CD14-positive monocyte (primary cell): ENCODE measurements around the gene CTR9. TPM values are rescaled to one million over a fixed set of nuclear protein-coding genes. Genes with fewer than 3 reads are reported as not detected.

ENCODE experiments used
- DNase-seq, 3 donors: peaks; one replicate each; pipeline ENCODE4 v3.0.0-alpha.2; 2011 to 2022
- H2AFZ ChIP-seq: 2 replicates; pipeline ENCODE4 v1.6.0; 2012; ENCODE audit warnings: mild to moderate bottlenecking, low read depth, low read length, inconsistent platforms; ENCODE audit not compliant: insufficient read depth, poor library complexity, severe bottlenecking
- H3K27ac ChIP-seq, 2 donors: 1 replicate in 1 of 2; 2 replicates in 1 of 2; pipeline ENCODE4 v1.5.1; 2012 to 2013; ENCODE audit warnings: low read length in 2 of 2, control low read depth in 1 of 2, inconsistent platforms in 1 of 2, low read depth in 1 of 2, mild to moderate bottlenecking in 1 of 2
- H3K27me3 ChIP-seq, 2 donors: one replicate each; pipeline versions ENCODE4 v1.6.0 to v1.6.1; 2011 to 2013; ENCODE audit warnings: low read length in 2 of 2; ENCODE audit not compliant: control insufficient read depth in 2 of 2, insufficient read depth in 2 of 2
- H3K36me3 ChIP-seq, 2 donors: replicated peaks in 1 of 2; 1 replicate in 1 of 2; 2 replicates in 1 of 2; pipeline versions ENCODE4 v1.5.1 to v1.6.1; 2012 to 2013; ENCODE audit warnings: low read length in 2 of 2, control low read depth in 1 of 2, inconsistent platforms in 1 of 2, mild to moderate bottlenecking in 1 of 2; ENCODE audit not compliant: insufficient read depth in 2 of 2, control insufficient read depth in 1 of 2
- H3K4me1 ChIP-seq, 2 donors: 1 replicate in 1 of 2; 2 replicates in 1 of 2; pipeline versions ENCODE4 v1.5.1 to v1.6.1; 2012 to 2013; ENCODE audit warnings: low read length in 2 of 2, control low read depth in 1 of 2, inconsistent platforms in 1 of 2, mild to moderate bottlenecking in 1 of 2, moderate library complexity in 1 of 2; ENCODE audit not compliant: insufficient read depth in 2 of 2, control insufficient read depth in 1 of 2
- H3K4me2 ChIP-seq: replicated peaks from 2 replicates; pipeline ENCODE3; 2012; ENCODE audit warnings: low read length, moderate library complexity, mild to moderate bottlenecking; ENCODE audit not compliant: poor library complexity, severe bottlenecking; ENCODE audit errors: extremely low read depth
- H3K4me3 ChIP-seq, 3 experiments: fragments of 200-600 bp in 1 of 3; sonication (generic) in 1 of 3; replicated peaks in 1 of 3; 1 replicate in 2 of 3; 2 replicates in 1 of 3; pipeline ENCODE4 v1.5.1; 2011 to 2013; ENCODE audit warnings: low read length in 3 of 3, mild to moderate bottlenecking in 3 of 3, control low read depth in 2 of 3, low read depth in 2 of 3, inconsistent platforms in 1 of 3, moderate library complexity in 1 of 3
- H3K79me2 ChIP-seq: 2 replicates; pipeline ENCODE4 v1.6.0; 2012; ENCODE audit warnings: mild to moderate bottlenecking, control low read depth, inconsistent platforms, low read length, moderate library complexity; ENCODE audit not compliant: insufficient read depth
- H3K9ac ChIP-seq: 2 replicates; pipeline ENCODE4 v1.6.0; 2017; ENCODE audit warnings: low read length, mild to moderate bottlenecking; ENCODE audit not compliant: insufficient read depth, poor library complexity, severe bottlenecking
- H3K9me3 ChIP-seq, 2 donors: replicated peaks in 1 of 2; 1 replicate in 1 of 2; 2 replicates in 1 of 2; pipeline versions ENCODE4 v1.5.1 to v1.6.1; 2012 to 2013; ENCODE audit warnings: low read length in 2 of 2, control low read depth in 1 of 2; ENCODE audit not compliant: control insufficient read depth in 1 of 2, insufficient read depth in 1 of 2
- H4K20me1 ChIP-seq: 2 replicates; pipeline ENCODE4 v1.6.0; 2012; ENCODE audit warnings: mild to moderate bottlenecking, low read length, control low read depth, moderate library complexity; ENCODE audit not compliant: insufficient read depth
- H3K27ac Mint-ChIP-seq, 7 donors: one replicate each; pipeline ENCODE4 v1.8.0; 2020; ENCODE audit warnings: mild to moderate bottlenecking in 7 of 7, mixed read lengths in 7 of 7, moderate library complexity in 6 of 7, inconsistent platforms in 2 of 7
- H3K27me3 Mint-ChIP-seq, 3 donors: one replicate each; pipeline ENCODE4 v1.8.0; 2021 to 2022; ENCODE audit warnings: low read depth in 3 of 3, mild to moderate bottlenecking in 3 of 3, mixed read lengths in 3 of 3, moderate library complexity in 3 of 3, inconsistent platforms in 1 of 3
- H3K36me3 Mint-ChIP-seq, 2 donors: one replicate each; pipeline ENCODE4 v1.8.0; 2020; ENCODE audit warnings: mixed read lengths in 2 of 2, inconsistent platforms in 1 of 2, mild to moderate bottlenecking in 1 of 2
- H3K4me1 Mint-ChIP-seq: one replicate; pipeline ENCODE4 v1.8.0; 2020; ENCODE audit warnings: mild to moderate bottlenecking, mixed read lengths
- H3K4me3 Mint-ChIP-seq, 2 donors: one replicate each; pipeline ENCODE4 v1.8.0; 2020; ENCODE audit warnings: mild to moderate bottlenecking in 2 of 2, mixed read lengths in 2 of 2, moderate library complexity in 1 of 2
- H3K9me3 Mint-ChIP-seq, 7 donors: one replicate each; pipeline ENCODE4 v1.8.0; 2020 to 2022; ENCODE audit warnings: mixed read lengths in 7 of 7, mild to moderate bottlenecking in 6 of 7, moderate library complexity in 6 of 7, inconsistent platforms in 2 of 7
- CTCF ChIP-seq: fragments of 200-600 bp; IDR thresholded peaks from one replicate; pipeline ENCODE4 v1.8.0; 2022; ENCODE audit warnings: antibody characterized with exemption, mild to moderate bottlenecking
- WGBS: methylation state at CpG from one replicate; pipeline ENCODE4 v1.1.5; 2013; ENCODE audit warnings: missing lambda C conversion rate; ENCODE audit not compliant: insufficient coverage; 5-methylcytosine and 5-hydroxymethylcytosine counted together
- intact Hi-C, 2 donors: fragments of 100-400 bp; cut with micrococcal nuclease; formaldehyde crosslinking; loops; one replicate each; pipeline versions ENCODE4 v1.15.0 to v1.15.1; 2023
- polyA plus RNA-seq, 3 donors: library from polyadenylated mRNA; depleted of rRNA in 1 of 3; unstranded in 2 of 3; stranded (reverse) in 1 of 3; fragments of 300-500 nt in 2 of 3; fragments of >200 nt in 1 of 3; fragmentation: Illumina TruSeq in 2 of 3; gene quantifications; 1 replicate in 2 of 3; 2 replicates in 1 of 3; pipeline ENCODE4 v1.2.3, GENCODE V29; 2012 to 2021

CTR9 gene
- polyA plus RNA-seq, 3 donors: 5.0 to 37.5 (median 18.3) TPM

GRCh38 chr11:10761085-10761698 lies 10.1 kb downstream of the CTR9 start:
- no CpG with 5 or more reads among the region's 6 CpGs for WGBS
- H3K9me3 Mint-ChIP-seq: no peaks in the 10 kb centered on the region
- TF ChIP-seq CTCF: no peak
- H3K36me3 Mint-ChIP-seq: peaks cover 1 to 49% of the 10 kb centered on the region in 2 donors
- no peak overlapping the region for H3K4me3 ChIP-seq
- no peak overlapping the region for H3K27ac ChIP-seq
- H3K79me2 ChIP-seq: no peaks in the 10 kb centered on the region
- no peak overlapping the region for H2AFZ ChIP-seq
- H3K4me1 Mint-ChIP-seq: peaks cover 2% of the 10 kb centered on the region
- H3K9me3 ChIP-seq: no peaks in the 10 kb centered on the region
- DNase-seq: no peak
- H3K4me3 Mint-ChIP-seq: no peak overlapping the region
- H3K27me3 ChIP-seq: no peaks in the 10 kb centered on the region
- intact Hi-C loops: no loop called here
- H3K4me1 ChIP-seq: no peaks in the 10 kb centered on the region
- H3K27ac Mint-ChIP-seq: no peak overlapping the region
- no peaks in the 10 kb centered on the region for H4K20me1 ChIP-seq
- no peak overlapping the region for H3K4me2 ChIP-seq
- H3K9ac ChIP-seq: no peak overlapping the region
- no peaks in the 10 kb centered on the region for H3K27me3 Mint-ChIP-seq
- peaks cover 85 to 88% of the 10 kb centered on the region in 2 donors for H3K36me3 ChIP-seq

GRCh38 chr11:10762185-10762584 lies 11.1 kb downstream of the CTR9 start:
- no peak overlapping the region for H2AFZ ChIP-seq
- no peak overlapping the region for H3K4me3 ChIP-seq
- Mint-ChIP-seq H3K4me1 (peaks cover 2% of the 10 kb centered on the region), H3K27me3 (no peaks in the 10 kb centered on the region), H3K36me3 (peaks cover 0 to 56% of the 10 kb centered on the region in 2 donors), H3K9me3 (no peaks in the 10 kb centered on the region), H3K4me3 (no peak overlapping the region), H3K27ac (peak overlapping the region in 1 of 7 donors; percentile 10)
- H3K27ac ChIP-seq: no peak overlapping the region
- intact Hi-C loops: no loop called here
- peaks cover 76 to 78% of the 10 kb centered on the region in 2 donors for H3K36me3 ChIP-seq
- no peaks in the 10 kb centered on the region for H4K20me1 ChIP-seq
- H3K4me1 ChIP-seq: no peaks in the 10 kb centered on the region
- no peaks in the 10 kb centered on the region for H3K79me2 ChIP-seq
- TF ChIP-seq CTCF: no peak
- H3K4me2 ChIP-seq: no peak overlapping the region
- DNase-seq: no peak
- no peaks in the 10 kb centered on the region for H3K9me3 ChIP-seq
- H3K9ac ChIP-seq: no peak overlapping the region
- no peaks in the 10 kb centered on the region for H3K27me3 ChIP-seq
